Panc1 (cell line): ENCODE data around the gene RUSF1. TPM values are rescaled to one million over a fixed set of nuclear protein-coding genes. Genes with fewer than 3 reads are reported as not detected.

ENCODE experiments used
- ATAC-seq: fragments of 200-7000 bp; cut with Tn5 transposase; 2 replicates; pipeline ENCODE4 v1.9.1; 2020; ENCODE audit warnings: mild to moderate bottlenecking, moderate library complexity
- BruUV-seq: library from RNA; stranded (reverse); fragments of 400-500 nt; replicated peaks from 2 replicates; lab custom pipeline; 2021; lab: Mats Ljungman, UMichigan
- CTCF ChIA-PET: fragments of 300-600 bp; sonication (Branson Sonifier 250); formaldehyde crosslinking; loops from one replicate; lab custom pipeline; 2022; ENCODE audit warnings: antibody characterized with exemption; lab: Charles Lee
- POLR2A ChIA-PET: fragments of 300-600 bp; sonication (Branson Sonifier 250); formaldehyde crosslinking; loops from one replicate; lab custom pipeline; 2022; ENCODE audit warnings: antibody characterized with exemption; lab: Charles Lee
- DNase-seq: peaks from one replicate; pipeline ENCODE4 v3.0.0-alpha.2; 2010; ENCODE audit warnings: low read depth, low spot score
- H3K27ac ChIP-seq: 2 replicates; pipeline ENCODE4 v1.5.1; 2011; ENCODE audit warnings: mild to moderate bottlenecking, low read length, inconsistent platforms
- H3K27me3 ChIP-seq: fragments of 200-500 bp; sonication (Bioruptor generic); 2 replicates; pipeline ENCODE4 v1.6.0; 2014; ENCODE audit warnings: low read length, inconsistent platforms; ENCODE audit not compliant: control insufficient read depth, insufficient read depth
- H3K36me3 ChIP-seq: fragments of 200-500 bp; sonication (Bioruptor generic); 2 replicates; pipeline ENCODE4 v1.5.1; 2014; ENCODE audit warnings: inconsistent platforms, mild to moderate bottlenecking, low read length, moderate library complexity; ENCODE audit not compliant: control insufficient read depth, insufficient read depth
- H3K4me1 ChIP-seq: 2 replicates; pipeline ENCODE4 v1.5.1; 2011; ENCODE audit warnings: inconsistent platforms, mild to moderate bottlenecking, low read length, moderate library complexity; ENCODE audit not compliant: control insufficient read depth, insufficient read depth
- H3K4me3 ChIP-seq, 2 experiments: 2 replicates each; pipeline ENCODE4 v1.5.1; 2011 to 2012; ENCODE audit warnings: low read depth in 2 of 2, low read length in 2 of 2, mild to moderate bottlenecking in 2 of 2, inconsistent platforms in 1 of 2, moderate library complexity in 1 of 2
- H3K9me3 ChIP-seq: fragments of 200-500 bp; sonication (Bioruptor generic); 2 replicates; pipeline ENCODE4 v1.5.1; 2014; ENCODE audit warnings: low read depth, mild to moderate bottlenecking, inconsistent platforms, low read length, moderate library complexity; ENCODE audit not compliant: control insufficient read depth, insufficient read depth
- POLR2AphosphoS5 ChIP-seq: IDR thresholded peaks from 2 replicates; pipeline ENCODE4 v1.6.1; 2012; ENCODE audit warnings: mild to moderate bottlenecking, low read depth, low read length, moderate library complexity
- SIN3A ChIP-seq: IDR thresholded peaks from 2 replicates; pipeline ENCODE4 v1.6.1; 2012; ENCODE audit warnings: low read depth, mild to moderate bottlenecking, low read length, moderate library complexity, borderline replicate concordance; ENCODE audit not compliant: insufficient read depth
- TCF7L2 ChIP-seq: IDR thresholded peaks from 2 replicates; pipeline ENCODE4 v1.6.1; 2011; ENCODE audit warnings: mild to moderate bottlenecking, low read depth, low read length, inconsistent platforms
- in situ Hi-C: cut with HindIII; loops from 2 replicates; pipeline ENCODE4 v1.10.0; 2016; ENCODE audit warnings: low sequenced_read_pairs, low pct_unique_long_range_greater_than_20kb
- intact Hi-C: fragments of 100-400 bp; cut with micrococcal nuclease; formaldehyde crosslinking; loops from one replicate; pipeline ENCODE4 v1.10.0; 2022; ENCODE audit not compliant: unreplicated experiment
- total RNA-seq: library from RNA; stranded (reverse); gene quantifications from one replicate; pipeline ENCODE4 v1.2.1, GENCODE V29; 2021; ENCODE audit not compliant: unreplicated experiment
- TF ChIP-seq, protein P1 (sequence below): fragments of 450-650 bp; IDR thresholded peaks from 2 replicates; pipeline ENCODE4 v1.5.1; 2017; ENCODE audit warnings: mild to moderate bottlenecking
- TF ChIP-seq, protein P2 (sequence below), 2 experiments: IDR thresholded peaks; 2 replicates each; pipeline ENCODE4 v1.6.1; 2011 to 2012; ENCODE audit warnings: low read depth in 2 of 2, control low read depth in 1 of 2, low read length in 1 of 2, mild to moderate bottlenecking in 1 of 2, moderate library complexity in 1 of 2; ENCODE audit not compliant: insufficient read depth in 1 of 2

Gene RUSF1
- total RNA-seq, 1 experiment from 2014 or later: 47.4 TPM

DNA sequence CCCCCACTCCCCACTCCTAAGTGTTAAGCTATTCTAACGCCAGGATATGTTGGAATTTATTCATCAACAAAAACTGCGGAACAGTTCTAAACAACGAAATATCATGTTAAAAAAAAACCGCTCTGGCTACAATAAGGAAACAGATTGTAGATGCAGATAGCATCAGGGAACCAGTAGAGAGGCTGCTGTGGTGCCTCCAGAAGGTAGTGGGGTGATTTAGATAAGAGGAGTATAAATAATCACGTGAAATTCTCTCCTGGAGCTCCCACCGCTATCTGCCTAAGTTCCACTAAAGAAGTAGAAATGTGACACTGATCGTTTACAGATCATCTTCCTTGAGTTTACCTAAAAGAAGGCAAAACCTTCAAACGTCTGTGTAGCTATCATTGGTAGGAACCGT, 27.5 kb upstream of the RUSF1 start:
- ChIA-PET POLR2A (no interaction called here), CTCF (no interaction called here)
- Histone ChIP-seq H3K4me3 (no peak overlapping the region), H3K9me3 (no peaks in the 10 kb centered on the region), H3K4me1 (no peaks in the 10 kb centered on the region), H3K27me3 (no peaks in the 10 kb centered on the region), H3K36me3 (no peaks in the 10 kb centered on the region), H3K27ac (no peak overlapping the region)
- no peak for ATAC-seq
- in situ Hi-C loops (no loop called here), intact Hi-C loops (no loop called here)
- no peak for DNase-seq
- BruUV-seq: no TSS peak
- TF ChIP-seq, protein P1, sequence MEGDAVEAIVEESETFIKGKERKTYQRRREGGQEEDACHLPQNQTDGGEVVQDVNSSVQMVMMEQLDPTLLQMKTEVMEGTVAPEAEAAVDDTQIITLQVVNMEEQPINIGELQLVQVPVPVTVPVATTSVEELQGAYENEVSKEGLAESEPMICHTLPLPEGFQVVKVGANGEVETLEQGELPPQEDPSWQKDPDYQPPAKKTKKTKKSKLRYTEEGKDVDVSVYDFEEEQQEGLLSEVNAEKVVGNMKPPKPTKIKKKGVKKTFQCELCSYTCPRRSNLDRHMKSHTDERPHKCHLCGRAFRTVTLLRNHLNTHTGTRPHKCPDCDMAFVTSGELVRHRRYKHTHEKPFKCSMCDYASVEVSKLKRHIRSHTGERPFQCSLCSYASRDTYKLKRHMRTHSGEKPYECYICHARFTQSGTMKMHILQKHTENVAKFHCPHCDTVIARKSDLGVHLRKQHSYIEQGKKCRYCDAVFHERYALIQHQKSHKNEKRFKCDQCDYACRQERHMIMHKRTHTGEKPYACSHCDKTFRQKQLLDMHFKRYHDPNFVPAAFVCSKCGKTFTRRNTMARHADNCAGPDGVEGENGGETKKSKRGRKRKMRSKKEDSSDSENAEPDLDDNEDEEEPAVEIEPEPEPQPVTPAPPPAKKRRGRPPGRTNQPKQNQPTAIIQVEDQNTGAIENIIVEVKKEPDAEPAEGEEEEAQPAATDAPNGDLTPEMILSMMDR: no peak
- TF ChIP-seq SIN3A: no peak
- TF ChIP-seq, protein P2, sequence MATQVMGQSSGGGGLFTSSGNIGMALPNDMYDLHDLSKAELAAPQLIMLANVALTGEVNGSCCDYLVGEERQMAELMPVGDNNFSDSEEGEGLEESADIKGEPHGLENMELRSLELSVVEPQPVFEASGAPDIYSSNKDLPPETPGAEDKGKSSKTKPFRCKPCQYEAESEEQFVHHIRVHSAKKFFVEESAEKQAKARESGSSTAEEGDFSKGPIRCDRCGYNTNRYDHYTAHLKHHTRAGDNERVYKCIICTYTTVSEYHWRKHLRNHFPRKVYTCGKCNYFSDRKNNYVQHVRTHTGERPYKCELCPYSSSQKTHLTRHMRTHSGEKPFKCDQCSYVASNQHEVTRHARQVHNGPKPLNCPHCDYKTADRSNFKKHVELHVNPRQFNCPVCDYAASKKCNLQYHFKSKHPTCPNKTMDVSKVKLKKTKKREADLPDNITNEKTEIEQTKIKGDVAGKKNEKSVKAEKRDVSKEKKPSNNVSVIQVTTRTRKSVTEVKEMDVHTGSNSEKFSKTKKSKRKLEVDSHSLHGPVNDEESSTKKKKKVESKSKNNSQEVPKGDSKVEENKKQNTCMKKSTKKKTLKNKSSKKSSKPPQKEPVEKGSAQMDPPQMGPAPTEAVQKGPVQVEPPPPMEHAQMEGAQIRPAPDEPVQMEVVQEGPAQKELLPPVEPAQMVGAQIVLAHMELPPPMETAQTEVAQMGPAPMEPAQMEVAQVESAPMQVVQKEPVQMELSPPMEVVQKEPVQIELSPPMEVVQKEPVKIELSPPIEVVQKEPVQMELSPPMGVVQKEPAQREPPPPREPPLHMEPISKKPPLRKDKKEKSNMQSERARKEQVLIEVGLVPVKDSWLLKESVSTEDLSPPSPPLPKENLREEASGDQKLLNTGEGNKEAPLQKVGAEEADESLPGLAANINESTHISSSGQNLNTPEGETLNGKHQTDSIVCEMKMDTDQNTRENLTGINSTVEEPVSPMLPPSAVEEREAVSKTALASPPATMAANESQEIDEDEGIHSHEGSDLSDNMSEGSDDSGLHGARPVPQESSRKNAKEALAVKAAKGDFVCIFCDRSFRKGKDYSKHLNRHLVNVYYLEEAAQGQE (IDR thresholded peaks at IDR 0.05; ENCODE audit: insufficient read depth in 1 of 2, low read depth in 2 of 2, low read length in 1 of 2): no peak
- TF ChIP-seq TCF7L2: no peak
- no peak for TF ChIP-seq POLR2AphosphoS5

DNA sequence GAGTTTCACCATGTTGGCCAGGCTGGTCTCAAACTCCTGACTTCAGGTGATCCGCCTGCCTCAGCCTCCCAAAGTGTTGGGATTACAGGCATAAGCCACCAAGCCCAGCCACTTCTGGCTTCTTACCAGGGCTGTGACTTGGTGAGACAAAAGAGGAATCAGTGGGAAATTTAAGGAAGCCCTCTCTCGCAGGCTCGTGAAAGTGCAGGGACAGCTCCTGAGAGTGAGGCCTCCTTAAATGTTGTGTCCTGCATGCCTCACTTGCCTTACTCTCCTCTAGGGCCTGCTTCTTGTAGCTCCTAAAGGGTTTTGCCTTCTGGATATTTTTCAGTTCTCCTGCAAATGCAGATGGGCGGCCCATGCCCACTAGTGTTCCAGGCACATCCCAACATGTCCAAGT, 24.7 kb upstream of the RUSF1 start:
- ATAC-seq (no peak), DNase-seq (no peak)
- peaks cover 5% of the 10 kb centered on the region; the same call in 1 of the 2 replicates for H3K27me3 ChIP-seq
- no TSS peak for BruUV-seq
- H3K36me3 ChIP-seq: no peaks in the 10 kb centered on the region
- H3K9me3 ChIP-seq: no peaks in the 10 kb centered on the region
- CTCF ChIA-PET: no interaction called here
- in situ Hi-C loops (no loop called here), intact Hi-C loops (no loop called here)
- TF ChIP-seq POLR2AphosphoS5 (no peak), SIN3A (no peak), TCF7L2 (no peak)
- TF ChIP-seq, protein P1: no peak
- TF ChIP-seq, protein P2 (IDR thresholded peaks at IDR 0.05; ENCODE audit: insufficient read depth in 1 of 2, low read depth in 2 of 2, low read length in 1 of 2): no peak
- H3K4me3 ChIP-seq: no peak overlapping the region
- H3K4me1 ChIP-seq: 0 out of 2 replicates have a peak, but pooled peaks cover 4% of the 10 kb centered on the region
- no peak overlapping the region for H3K27ac ChIP-seq
- POLR2A ChIA-PET: no interaction called here
